HG03565 (cell line): ENCODE results near the gene SH3PXD2A.

Experiments used
- ATAC-seq: cut with Tn5 transposase; IDR thresholded peaks from one replicate; pipeline ENCODE4 v1.9.1; 2021; ENCODE audit warnings: mild to moderate bottlenecking, moderate library complexity; ENCODE audit not compliant: unreplicated experiment

The SH3PXD2A gene

DNA sequence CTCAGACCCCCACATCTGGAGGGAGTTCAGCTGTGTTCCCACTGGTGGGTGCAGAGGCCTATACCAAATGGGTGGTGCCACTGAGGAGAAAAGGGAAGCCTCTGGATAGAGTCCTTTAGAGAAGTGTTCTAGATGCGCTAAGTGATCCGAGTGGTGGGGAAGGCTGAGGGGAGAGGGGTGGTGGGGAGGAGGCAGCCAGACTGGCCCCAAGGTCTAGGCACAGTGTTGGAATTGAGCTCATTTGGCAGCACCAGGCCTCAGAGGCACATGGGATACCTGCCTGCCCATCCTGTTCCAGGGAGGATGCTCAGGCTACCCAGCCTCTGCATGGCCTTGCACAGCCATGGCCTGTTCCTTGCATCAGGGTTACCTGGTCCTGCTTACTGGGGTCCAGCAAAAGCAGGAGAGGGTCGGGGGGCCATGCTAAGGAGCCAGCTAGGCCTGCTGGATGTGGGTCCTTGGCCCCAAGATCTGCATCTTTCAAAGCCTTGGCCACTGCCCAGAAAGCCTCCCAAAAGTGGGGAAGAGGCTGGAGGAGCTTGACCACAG is 262.3 kb downstream of the SH3PXD2A start:
- ATAC-seq = no peak

DNA sequence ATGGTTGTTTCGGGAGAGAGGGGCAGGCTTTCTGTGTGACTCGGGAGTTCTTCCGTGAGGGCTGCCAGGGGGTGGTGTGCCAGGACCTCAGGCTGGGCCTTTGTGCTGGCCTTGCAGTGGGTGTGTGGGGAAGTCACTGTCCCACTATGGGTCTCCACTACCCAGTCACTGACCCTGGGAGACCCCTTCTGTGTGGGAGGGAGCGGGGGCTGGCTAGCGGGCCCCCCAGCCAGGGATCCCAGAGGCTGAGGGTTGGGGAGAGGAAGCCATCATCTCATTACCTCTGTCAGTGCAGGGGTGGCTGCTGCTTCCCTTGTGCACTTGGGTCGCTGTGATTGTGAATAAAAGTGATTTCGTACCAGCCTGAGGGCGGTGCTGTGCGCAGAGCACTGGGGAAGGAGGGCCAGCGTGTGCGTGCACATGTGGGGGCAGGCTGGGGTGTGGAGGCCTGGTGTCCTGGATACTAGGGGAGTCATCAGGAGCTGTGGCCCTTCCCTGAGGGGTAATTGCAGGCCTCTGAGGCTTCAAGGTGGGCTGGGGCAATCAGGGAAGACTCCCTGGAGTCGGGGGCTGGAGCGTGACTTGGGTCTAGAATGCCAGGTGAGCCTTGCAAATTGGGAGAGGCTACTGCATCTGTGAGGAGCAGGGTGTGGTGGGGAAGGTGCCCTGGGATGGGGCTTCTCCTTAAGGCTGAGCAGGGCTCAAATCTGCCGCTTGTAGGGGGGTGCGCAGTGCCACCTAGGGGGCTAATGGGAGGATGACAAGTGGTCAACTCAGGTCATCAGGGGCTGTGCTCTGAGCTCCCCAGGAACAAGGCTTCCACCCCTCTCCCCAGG is 263.0 kb downstream of the SH3PXD2A start:
- ATAC-seq = no peak

DNA sequence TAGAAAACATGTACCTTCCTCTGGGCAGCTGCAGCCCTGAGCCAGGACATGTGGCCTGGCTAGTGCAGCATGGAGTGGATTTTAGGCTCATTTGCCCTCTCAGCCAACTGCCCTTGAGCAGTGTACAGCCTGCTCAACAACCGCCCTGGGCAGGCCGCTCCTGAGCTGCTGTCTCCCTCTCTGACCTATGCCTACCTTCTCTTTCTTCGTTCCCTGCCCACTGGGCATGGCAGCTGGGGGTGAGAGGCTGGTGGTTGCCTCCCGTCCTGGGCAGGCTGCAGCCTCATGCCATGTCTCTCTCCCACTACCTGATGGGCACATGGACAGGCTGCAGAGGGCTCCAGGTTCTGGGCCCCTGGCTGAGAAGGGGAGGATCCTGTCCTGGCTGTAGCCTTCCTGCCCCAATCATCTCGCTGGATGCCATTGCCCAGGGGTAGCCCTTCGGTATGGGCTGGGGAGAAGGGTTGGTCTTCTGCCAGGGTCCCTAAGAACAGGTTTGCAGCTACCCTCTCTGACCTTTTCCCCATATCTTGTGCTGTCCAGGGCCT is 264.6 kb downstream of the SH3PXD2A start:
- no peak for ATAC-seq

DNA sequence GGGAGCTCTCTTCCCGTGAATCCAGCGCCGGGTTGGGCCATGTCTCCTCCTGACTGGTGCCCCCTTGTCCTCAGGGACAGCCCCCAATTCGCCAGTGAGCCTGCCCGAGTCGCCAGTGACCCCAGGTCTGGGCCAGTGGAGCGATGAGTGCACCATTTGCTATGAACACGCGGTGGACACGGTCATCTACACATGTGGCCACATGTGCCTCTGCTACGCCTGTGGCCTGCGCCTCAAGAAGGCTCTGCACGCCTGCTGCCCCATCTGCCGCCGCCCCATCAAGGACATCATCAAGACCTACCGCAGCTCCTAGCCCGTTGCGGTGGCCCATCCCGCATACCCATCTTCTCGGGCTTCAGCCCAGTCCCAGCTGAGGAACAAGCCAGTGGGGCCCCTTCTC is 265.3 kb downstream of the SH3PXD2A start:
- no peak for ATAC-seq

DNA sequence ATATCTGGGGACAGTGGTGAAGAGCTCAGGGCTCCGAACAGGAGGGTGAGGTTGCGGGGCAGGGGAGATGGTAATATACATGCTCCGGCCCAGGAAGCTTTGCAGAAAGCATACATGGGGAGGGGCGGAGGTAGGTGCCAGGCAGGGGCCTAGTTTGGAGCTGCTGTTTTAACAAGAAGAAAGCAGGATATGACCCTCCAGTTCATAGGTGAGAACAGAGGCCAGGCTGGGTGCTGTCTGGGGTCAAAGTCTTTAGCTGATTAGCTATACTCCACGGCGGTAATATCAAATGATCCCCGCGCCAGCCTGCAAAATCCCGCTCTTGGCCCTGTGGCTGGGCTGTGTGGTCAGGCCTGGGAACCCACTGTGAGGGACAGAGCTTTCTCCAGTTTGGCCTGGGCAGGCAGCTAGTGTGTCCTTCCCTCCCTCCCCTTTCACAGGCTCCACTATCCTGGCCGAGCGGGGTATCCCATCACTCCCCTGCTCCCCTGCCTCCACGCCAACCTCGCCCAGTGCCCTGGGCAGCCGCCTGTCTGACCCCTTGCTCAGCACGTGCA is 266.2 kb downstream of the SH3PXD2A start:
- ATAC-seq = no peak

DNA sequence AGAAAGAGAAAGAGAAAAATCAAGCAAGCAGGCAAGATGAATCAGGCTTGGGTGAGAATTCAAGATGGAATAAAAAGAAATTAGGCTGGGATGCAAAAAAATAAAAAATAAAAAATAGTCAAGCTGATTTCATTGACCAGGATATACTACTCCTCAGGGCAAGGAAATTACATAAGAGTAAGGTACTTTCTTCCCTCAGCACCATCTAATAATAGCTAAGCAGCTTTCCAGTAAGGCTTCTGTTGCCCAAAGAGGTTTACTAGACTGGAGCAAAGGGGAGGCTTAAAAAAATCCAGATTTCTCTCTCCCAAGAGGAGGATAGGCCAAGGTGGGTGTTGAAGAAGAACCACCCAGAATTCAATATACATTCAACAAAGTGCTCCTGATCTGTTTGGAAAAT is 268.3 kb downstream of the SH3PXD2A start:
- ATAC-seq = no peak

DNA sequence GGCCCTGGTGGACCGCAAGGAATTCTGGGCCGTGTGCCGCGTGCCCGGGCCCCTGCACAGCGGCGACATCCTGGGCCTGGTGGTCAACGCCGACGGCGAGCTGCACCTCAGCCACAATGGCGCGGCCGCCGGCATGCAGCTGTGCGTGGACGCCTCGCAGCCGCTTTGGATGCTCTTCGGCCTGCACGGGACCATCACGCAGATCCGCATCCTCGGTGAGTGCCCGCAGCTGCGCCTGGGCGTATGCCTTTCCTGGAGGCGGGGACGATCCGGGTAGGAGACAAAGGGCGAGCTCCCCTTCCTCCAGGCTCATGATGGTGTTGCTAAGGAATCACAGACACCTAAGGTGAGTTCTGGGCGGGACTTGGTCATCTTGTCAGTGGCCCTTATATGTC is 270.4 kb downstream of the SH3PXD2A start:
- ATAC-seq = no peak

DNA sequence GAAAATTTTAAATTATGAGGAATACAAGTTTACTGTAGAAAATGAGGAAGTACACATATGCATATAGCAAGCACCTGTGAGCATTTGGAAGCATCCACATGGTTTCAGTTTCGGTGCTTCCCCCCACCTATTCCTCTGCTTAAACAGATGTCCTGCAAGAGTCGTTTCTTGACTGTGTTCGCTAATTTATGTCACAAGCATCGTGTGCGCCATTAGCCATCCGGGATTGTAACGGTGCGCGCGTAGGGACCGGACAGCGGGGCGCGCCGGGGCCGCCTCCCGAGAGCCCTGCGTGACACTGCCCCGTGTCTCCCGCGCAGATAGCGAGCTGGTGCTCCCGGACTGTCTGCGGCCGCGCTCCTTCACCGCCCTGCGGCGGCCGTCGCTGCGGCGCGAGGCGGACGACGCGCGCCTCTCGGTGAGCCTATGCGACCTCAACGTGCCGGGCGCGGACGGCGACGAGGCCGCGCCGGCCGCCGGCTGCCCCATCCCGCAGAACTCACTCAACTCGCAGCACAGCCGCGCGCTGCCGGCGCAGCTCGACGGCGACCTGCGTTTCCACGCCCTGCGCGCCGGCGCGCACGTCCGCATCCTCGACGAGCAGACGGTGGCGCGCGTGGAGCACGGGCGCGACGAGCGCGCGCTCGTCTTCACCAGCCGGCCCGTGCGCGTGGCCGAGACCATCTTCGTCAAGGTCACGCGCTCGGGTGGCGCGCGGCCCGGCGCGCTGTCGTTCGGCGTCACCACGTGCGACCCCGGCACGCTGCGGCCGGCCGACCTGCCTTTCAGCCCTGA is 271.0 kb downstream of the SH3PXD2A start:
- ATAC-seq = no peak

DNA sequence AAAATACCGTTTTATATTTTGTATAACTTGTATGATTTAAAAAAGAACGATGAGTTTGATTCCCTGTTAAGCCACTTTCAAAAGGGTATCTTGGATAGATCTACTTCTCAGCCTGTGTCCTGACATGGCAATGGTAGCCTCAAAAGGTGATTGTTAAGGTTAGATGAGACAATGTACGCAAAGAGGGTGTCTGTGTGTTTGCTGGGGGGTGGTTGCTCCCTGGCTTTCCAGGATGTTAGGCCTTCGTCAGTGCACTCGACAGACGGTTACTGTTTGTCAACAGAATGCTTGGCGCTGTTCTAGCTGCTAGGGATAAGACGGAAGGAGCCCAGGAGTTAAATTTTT is 271.5 kb downstream of the SH3PXD2A start:
- no peak for ATAC-seq

DNA sequence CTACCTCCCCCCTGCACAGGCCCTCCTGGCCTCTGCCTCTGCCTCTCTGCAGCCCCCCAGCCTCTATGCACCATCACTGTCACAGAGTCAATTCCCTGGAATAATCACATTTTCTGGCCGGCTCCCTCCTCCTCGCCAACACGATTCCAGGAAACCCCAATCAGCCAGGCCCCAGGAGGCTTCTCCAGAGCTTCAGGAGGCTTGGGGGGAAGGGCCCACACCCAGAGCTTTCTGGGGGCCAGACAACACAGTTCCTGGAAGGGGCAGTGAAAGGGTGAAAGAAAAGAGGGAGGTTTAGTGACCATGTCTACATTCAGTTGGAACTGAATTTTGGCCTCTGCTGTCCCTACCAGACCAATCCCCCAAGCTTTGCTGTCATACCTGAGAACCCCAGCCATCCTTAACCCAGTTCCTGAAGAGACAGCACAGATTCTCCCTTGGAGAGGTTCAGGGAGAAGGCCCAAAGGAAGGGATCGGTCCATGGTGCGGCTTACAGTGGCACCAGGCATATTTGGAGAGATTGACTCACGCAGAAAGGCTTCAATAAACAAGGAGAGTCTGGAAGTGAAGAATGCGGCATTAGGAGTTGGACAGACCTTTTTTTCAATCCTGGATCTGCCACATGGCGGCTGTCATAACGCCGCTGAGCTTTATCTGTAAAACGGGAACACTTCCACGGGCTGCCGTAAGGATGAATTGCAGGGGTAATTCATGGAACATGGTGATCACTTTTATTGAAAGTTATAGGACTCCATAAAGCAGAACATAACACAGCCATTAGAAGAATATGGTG is 272.8 kb downstream of the SH3PXD2A start:
- ATAC-seq = no peak

DNA sequence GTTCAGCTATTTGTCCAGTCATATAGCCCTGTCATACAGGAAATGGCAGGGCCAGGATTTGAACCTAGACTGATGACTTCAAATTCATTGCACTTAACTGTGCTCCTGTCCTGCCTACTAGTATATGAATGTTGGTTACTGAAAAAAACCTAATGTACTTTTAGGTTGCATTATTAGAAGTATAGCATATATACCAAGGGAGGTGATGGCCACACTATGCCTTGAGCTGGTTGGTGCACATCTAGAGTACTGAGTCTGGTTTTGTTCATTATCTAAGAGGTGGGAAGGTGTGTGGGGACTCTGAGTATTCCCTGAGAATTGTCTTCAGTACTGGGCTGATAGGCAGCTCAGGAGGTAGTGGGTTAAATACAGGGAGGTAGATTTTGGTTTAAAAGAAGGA is 273.9 kb downstream of the SH3PXD2A start:
- ATAC-seq = no peak

DNA sequence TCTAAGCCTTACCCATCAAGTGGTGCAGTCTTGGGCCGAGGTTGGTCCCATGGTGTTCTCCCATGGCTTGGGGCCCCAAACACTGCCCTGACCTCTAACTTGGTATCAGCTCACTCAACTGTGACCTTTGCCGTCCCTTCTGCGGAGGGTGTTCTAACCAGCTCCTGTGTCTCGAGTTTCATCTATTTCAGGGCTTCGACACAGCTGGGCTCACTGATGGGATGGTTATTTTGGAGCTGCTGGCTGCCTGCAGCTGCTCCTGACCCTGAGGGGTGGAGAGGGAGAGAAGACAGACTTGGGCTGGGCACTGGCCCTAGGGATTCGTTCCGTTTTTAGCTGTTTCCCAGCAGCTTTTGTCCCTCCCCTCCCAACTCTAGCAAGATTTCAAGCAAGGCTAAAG is 274.9 kb downstream of the SH3PXD2A start:
- no peak for ATAC-seq

DNA sequence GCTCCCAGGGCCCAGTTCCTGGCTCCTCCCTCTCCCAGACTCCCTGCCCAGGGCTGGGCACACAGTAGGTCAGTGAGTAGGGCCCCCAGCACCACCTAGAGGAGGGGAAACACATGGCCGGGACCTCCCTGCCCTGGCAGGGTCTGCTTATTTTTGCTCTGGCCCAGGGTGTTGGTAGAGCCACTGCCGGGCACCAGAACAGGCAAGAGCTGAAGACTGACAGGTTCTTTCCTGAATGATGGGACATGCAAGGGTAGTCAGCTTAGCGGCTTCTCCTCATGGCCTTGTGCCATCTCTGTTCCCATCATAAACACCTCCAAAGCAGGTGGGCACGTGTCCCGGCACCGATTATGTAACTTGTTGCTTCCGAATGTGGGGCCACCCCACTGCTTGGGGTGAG is 275.4 kb downstream of the SH3PXD2A start:
- ATAC-seq = no peak

DNA sequence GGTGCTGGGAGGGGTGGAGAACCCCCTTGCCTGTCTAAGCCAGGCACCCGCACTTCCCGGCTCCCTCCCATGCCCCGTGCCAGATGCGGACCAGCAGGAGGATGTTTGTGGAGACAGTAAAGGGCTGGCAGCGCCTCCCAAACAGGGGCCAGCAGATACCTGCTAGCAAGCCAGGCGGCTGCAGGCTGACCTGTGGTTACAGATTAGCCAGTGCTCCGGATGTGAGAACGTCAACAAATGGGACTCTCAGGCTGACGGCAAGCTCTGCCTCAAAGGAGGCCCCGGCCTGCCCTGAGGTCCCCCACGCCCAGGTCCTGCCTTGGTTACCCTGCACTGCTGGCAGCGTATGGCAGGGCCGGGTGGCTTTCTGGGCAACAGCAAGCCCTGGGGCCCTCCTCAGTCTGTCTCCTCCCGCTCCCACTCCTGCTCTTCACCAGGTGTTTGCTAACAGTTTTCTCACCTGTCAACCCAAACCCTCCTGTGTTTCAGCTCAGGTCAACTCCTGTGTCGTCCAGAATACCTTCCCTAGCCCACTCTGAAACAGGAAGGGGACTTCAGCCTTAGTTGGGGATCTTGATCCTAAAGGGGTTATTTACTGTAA is 276.5 kb downstream of the SH3PXD2A start:
- ATAC-seq = no peak

DNA sequence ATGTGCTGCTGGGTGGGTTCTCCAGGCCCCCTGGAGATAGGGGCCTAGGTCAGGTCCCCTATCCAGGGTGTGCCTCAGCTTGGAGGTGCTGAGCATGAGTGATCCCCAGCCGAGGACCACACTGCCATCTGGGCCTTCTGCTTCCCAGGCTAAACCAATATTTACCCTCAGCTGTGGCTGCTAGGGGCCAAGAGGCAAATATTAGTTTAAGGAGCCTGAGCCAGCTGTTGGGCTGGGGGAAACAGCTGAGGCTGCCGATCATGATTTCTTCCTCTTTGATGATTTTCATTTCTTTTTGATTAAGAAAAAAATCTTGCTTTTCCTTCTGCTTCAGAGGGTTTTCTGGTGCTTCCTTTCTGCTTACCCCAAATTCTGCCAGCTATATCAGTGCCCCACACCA is 278.5 kb downstream of the SH3PXD2A start:
- no peak for ATAC-seq

DNA sequence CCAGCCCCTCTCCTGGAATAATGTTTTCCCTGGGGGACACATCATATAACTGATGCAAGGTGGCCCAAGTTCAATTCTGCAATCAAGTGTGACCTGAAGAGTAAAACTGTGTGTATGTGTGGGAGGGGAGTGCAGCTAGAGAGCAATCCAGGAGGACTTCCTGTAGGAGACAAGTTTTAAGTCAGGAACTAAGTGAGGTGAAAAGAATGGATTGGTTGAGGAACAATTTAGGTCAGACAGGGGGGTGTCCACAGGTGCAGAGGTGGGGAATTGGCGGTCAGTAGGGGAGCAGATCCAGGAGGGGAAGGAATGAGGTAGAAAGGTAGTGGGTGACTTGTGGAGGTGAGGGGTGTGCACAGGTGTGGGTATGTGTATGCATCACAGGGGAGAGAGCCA is 279.3 kb downstream of the SH3PXD2A start:
- no peak for ATAC-seq

DNA sequence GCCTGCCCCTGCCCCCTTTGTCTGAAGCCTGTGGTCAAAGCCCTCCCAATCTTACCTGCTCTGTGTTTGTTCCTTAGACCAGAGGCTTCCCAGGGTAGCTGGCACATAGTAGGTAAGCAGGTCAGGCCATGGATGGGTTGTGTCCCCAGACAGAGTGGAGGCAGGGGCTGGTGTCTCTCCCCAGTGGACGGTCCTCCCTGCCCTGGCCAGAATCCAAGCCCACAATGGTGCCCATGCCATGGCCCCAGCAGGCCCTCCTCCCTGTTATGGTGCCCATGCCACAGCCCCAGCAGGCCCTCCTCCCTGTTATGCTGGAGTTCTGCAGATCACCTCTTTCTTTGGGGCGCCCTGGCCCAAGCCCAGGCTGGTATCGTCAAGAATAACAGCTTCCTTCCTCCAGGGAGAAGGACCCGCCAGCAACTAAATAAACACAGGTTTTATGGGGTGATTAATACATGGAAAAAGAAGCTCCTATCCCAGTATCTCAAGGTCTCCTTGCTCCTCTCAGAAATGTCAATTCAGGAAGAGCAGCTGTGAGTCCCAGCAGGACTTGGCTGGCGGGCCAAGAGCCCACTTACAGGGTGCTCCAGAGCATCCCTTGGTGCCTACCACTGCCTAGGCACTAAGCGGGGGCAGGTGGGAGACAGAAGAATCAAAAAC is 279.8 kb downstream of the SH3PXD2A start:
- no peak for ATAC-seq

DNA sequence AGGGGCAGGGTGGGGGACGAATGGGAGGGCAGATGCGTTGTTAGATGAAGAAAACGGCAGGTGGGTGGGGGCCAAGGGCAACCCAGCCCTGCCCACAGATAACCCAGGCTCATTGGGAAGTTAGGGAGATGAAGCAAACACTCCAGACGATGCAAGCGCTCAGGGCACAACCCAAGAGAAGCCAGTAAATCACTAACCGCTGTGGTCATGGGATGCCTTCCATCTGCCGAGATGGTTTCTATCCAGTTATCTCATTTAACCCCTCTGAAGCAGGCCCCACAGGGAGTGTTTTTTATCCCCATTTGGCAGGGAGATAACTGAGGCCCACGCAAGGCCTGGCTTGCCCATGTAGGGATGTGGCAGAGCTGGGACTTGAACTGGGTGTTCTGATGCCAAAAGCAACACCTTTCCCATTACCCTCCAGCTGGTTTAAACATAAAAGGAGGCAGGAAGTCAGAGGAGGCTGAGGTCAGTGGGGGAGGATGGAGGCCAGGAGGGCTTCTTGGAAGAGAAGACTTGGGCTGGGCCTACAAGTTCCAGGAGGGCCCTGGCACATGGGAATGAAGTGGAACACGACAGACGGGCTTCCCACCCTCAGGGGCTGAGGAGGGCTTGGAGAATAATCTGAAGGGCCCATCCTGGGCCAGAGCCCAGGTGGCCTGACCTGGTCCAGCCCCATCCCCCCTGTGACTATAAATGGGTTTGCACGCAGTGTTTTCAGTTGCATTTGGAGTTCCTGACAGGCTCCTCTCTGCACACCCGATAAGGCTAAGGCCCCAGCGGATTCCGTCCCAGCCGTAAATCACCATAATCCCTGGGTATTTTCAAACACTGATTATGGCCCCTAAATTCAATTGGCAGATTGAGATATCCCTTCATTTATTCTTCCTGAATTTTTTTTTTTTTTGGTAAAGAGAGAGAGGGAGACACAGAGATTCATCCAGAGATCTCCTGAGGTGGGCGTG is 281.0 kb downstream of the SH3PXD2A start:
- no peak for ATAC-seq

DNA sequence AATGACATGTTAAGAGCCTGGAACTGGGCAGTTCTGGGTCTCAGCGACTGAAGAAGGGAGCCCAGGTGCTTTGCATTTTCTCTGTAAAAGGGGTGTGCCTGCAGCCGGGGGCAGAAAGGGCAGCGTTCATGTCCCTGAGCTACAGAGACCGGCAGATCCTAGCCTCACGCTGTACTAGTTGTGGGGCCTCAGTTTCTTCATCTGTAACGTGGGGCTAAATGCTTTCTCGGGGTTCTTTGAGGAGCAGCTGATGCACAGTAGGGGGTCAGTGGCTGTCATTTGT is 282.2 kb downstream of the SH3PXD2A start:
- no peak for ATAC-seq
